Psoas muscle (tissue), 8 donors: ENCODE results near the gene AUP1. TPM values are rescaled to one million over a fixed set of nuclear protein-coding genes. Genes with fewer than 3 reads are reported as not detected.

Source experiments
- ATAC-seq, 4 donors: fragments of 200-7000 bp; cut with Tn5 transposase; one replicate each; pipeline ENCODE4 v1.9.1; 2020; ENCODE audit warnings: moderate library complexity in 3 of 4, mild to moderate bottlenecking in 2 of 4
- DNase-seq, 2 donors: peaks; one replicate each; pipeline ENCODE4 v3.0.0-alpha.2; 2020
- H3K27ac ChIP-seq: fragments of 200-600 bp; one replicate; pipeline ENCODE4 v1.8.0; 2022
- H3K27me3 ChIP-seq, 3 donors: fragments of 200-600 bp in 1 of 3; one replicate each; pipeline versions ENCODE4 v1.6.1 to v1.8.0; 2013 to 2022; ENCODE audit warnings: low read length in 2 of 3, mild to moderate bottlenecking in 2 of 3, moderate library complexity in 1 of 3; ENCODE audit not compliant: insufficient read depth in 3 of 3
- H3K36me3 ChIP-seq, 2 donors: fragments of 200-600 bp in 1 of 2; one replicate each; pipeline versions ENCODE4 v1.6.1 to v1.8.0; 2013 to 2022; ENCODE audit warnings: low read depth in 1 of 2, mild to moderate bottlenecking in 1 of 2, moderate library complexity in 1 of 2; ENCODE audit not compliant: insufficient read depth in 1 of 2
- H3K4me1 ChIP-seq: fragments of 200-600 bp; one replicate; pipeline ENCODE4 v1.8.0; 2022
- H3K4me3 ChIP-seq: fragments of 200-600 bp; one replicate; pipeline ENCODE4 v1.8.0; 2022; ENCODE audit warnings: mild to moderate bottlenecking
- H3K9me3 ChIP-seq: fragments of 200-600 bp; one replicate; pipeline ENCODE4 v1.8.0; 2022
- WGBS, 3 donors: extraction: QIAGEN DNeasy Blood & Tissue Kit; methylation state at CpG; one replicate each; pipeline versions ENCODE4 v1.1.6 to v1.1.7; 2013; 5-methylcytosine and 5-hydroxymethylcytosine counted together
- intact Hi-C, 2 donors: fragments of 100-400 bp; cut with DNase I; formaldehyde crosslinking; loops; one replicate each; pipeline versions ENCODE4 v1.11.0 to v1.14.2; 2022
- polyA plus RNA-seq, 3 donors: library from polyadenylated mRNA; stranded (reverse); fragments of 200-250 nt; gene quantifications; one replicate each; pipeline ENCODE4 v1.2.3, GENCODE V29; 2013
- total RNA-seq, 4 donors: library from RNA; stranded (reverse); fragmentation: NEBNext Ultra II Directional in 2 of 4; extraction: Animal tissue kit (Norgen Biotek cat#: 25700) in 2 of 4; gene quantifications; one replicate each; pipeline versions ENCODE4 v1.2.1 to v1.2.4, GENCODE V29; 2021 to 2023
- TF ChIP-seq, protein P1 (sequence below): fragments of 200-600 bp; IDR thresholded peaks from one replicate; pipeline ENCODE4 v1.8.0; 2022; ENCODE audit warnings: antibody characterized with exemption
- donor health status: healthy with polysubstance abuse.
- donor health status: DM: no; HTN: no; CAD: no; lungs with moderate emphysema.
- donor health status: Bipolar disorder and iron deficiency.
- donor health status: healthy.
- donor health status: DM: yes; HTN: yes; CAD: no.
- donor health status: DM: no; HTN: no; CAD: no.
- donor health status: DM: no; HTN: no; CAD: no.
- donor health status: DM: yes; HTN: yes; CAD: no.

Gene AUP1
- total and polyA plus RNA-seq, 7 donors, result 56.0 to 205 (median 94.7) TPM

DNA sequence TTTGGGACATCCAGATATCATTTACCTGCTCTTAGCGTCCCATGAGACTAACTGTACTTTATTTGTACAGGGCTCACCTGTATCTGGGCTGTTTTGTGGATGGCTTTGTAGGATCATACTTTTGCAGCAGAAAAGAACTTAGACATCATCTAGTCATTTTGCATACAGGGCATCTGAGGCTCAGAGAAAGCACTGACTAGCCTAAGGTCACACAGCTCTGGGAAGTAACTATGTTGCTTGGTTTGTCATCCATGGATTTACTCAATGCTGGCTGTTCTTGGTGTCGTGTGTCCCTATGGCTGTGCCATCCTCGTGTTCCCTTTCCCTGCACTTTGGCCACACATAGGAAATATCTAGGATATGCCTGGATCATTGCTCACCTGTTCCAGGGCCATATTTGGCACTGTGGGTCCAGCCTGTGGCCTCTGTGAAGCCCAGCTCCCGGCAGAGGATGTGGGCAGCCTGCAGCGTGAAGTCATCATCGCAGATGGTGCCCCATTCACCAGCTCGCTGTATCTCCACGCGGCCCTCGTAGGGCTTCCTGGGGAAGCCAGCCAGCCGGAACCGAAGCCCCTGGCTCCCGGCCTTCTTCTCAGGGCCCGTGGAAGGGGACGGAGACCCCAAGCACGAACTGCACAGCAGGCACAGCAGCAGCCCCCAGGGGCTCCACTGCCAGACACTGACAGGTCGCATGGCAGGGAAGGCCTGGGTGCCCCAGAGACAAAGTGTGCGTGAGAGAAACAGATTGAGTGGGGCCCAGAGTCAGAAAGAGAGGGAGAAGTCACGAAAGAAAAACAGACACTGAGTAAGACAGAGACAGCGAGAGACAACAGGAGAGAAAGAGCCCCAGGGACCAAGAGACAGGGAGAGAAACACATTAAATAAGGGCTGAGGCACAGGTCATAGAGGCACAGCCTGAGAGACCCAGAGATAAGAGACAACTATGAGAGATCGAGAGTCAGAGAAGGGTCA, 22.7 kb upstream of the AUP1 start:
- intact Hi-C loops, result no loop called here
- Histone ChIP-seq H3K4me1 (peaks cover 16% of the 10 kb centered on the region), H3K9me3 (no peaks in the 10 kb centered on the region), H3K27ac (no peak overlapping the region), H3K27me3 (peaks cover 0 to 67% (median 16%) of the 10 kb centered on the region in 3 donors), H3K36me3 (no peaks in the 10 kb centered on the region), H3K4me3 (no peak overlapping the region)
- 79 to 82% (median 79%) methylated on average over 21 of the region's 21 CpGs for WGBS, 3 donors
- ATAC-seq, result no peak
- DNase-seq, result no peak
- TF ChIP-seq, protein P1, sequence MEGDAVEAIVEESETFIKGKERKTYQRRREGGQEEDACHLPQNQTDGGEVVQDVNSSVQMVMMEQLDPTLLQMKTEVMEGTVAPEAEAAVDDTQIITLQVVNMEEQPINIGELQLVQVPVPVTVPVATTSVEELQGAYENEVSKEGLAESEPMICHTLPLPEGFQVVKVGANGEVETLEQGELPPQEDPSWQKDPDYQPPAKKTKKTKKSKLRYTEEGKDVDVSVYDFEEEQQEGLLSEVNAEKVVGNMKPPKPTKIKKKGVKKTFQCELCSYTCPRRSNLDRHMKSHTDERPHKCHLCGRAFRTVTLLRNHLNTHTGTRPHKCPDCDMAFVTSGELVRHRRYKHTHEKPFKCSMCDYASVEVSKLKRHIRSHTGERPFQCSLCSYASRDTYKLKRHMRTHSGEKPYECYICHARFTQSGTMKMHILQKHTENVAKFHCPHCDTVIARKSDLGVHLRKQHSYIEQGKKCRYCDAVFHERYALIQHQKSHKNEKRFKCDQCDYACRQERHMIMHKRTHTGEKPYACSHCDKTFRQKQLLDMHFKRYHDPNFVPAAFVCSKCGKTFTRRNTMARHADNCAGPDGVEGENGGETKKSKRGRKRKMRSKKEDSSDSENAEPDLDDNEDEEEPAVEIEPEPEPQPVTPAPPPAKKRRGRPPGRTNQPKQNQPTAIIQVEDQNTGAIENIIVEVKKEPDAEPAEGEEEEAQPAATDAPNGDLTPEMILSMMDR, result no peak

DNA sequence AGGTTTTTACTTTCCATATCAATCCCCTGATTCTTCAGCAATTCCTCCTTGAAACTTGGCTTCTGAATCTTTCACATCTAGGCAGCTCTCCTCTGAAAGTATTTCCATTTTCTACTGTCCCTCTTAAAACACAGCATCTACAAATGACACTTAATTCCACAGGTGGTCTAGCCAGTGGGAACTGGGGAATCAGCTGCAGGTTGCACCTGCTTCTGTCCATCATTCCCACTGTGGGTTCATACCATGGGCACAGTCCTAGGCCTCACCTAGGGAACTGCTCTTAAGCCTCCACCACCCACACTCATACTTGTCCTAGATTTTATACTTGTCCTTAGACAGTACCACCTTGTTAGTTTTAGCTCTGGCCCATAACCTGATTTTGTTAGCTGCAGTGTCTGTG, 22.0 kb upstream of the AUP1 start:
- no peak for ATAC-seq
- intact Hi-C loops, result no loop called here
- peaks cover 16% of the 10 kb centered on the region for H3K4me1 ChIP-seq

DNA sequence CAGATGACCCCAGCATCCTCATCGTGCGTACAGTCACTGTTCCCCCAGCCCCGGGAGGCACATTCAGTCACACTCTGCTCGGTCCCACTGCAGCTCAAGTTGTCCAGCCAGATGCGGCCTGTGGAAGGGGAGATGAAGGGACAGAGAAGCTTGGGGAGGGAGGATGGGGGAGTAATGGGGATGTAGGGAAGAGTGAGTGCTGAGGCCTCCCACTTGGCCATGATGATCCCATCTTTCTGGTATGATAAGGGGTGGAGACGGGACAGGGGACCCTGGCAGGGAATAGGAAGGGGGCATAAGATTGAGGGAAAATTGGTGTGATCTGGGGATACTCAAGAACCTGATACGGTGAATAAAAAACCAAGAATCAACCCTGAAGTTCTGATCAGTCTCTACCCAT, 20.7 kb upstream of the AUP1 start:
- intact Hi-C loops, result no loop called here
- Histone ChIP-seq H3K27me3 (peaks cover 0 to 55% (median 14%) of the 10 kb centered on the region in 3 donors), H3K36me3 (no peaks in the 10 kb centered on the region), H3K4me3 (no peak overlapping the region), H3K9me3 (no peaks in the 10 kb centered on the region), H3K4me1 (peaks cover 12% of the 10 kb centered on the region), H3K27ac (no peak overlapping the region)
- 89 to 91% (median 90%) methylated on average over 7 of the region's 7 CpGs for WGBS, 3 donors
- DNase-seq (no peak), ATAC-seq (no peak)
- TF ChIP-seq, protein P1, result no peak

More for the DNA sequence above, 22.0 kb upstream of the AUP1 start:
- TF ChIP-seq, protein P1, result no peak
- no peak for DNase-seq
- no peak overlapping the region for H3K4me3 ChIP-seq
- H3K27ac ChIP-seq, result no peak overlapping the region
- no peaks in the 10 kb centered on the region for H3K36me3 ChIP-seq
- H3K9me3 ChIP-seq, result no peaks in the 10 kb centered on the region
- H3K27me3 ChIP-seq, result peaks cover 0 to 67% (median 14%) of the 10 kb centered on the region in 3 donors

DNA sequence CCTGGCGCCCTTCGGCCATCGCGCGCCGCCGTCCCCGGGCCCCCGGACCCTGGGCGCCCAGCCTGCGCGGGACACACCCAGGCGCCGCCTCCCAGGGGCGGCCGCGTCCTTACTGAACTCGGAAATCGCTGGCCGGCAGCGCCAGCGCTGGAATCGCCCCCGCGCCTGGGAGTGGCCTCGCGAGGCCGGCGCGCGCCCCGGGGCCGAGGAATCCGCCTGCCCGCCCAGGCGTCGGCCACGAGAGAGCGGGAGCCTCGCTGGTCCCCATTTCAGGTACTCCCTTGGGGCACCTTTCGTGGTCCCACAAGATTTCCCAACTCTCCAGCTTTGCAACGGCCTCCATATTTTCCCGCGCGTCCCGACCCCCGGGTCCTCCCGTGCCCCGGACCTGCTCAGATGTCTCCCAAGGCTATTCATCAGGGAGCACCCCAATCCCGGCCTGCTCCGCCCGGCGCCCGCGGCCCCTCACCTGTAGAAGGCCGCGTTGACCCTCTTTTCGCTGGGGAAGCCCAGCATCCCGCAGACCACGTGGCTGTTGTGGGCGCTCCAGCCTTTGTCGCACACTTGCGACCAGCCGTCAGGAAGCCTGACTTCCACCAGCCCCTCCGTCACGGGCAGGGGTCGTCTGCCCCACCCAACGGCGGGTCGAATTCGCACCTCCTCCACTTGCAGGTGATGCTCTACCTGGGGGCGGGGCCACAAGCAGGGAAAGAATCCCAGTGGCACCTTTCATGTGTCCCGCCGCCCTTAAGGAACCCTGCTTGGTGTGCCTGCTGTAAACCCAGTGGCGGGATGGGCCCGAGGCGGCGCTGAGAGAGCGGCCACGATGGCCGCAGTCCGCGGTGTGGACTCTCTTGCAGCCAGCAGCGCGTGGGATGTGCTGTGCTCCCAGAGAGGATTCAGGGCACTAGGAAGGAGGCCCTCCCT, 19.7 kb upstream of the AUP1 start:
- H3K4me1 ChIP-seq, result peaks cover 6% of the 10 kb centered on the region
- 4 to 8% (median 4%) methylated on average over 54 to 85 of the region's 85 CpGs for WGBS, 3 donors

More for the DNA sequence above, 19.7 kb upstream of the AUP1 start:
- Histone ChIP-seq H3K9me3 (no peaks in the 10 kb centered on the region), H3K27me3 (peaks cover 0 to 45% (median 7%) of the 10 kb centered on the region in 3 donors), H3K4me3 (peak overlapping the region; percentile 68), H3K36me3 (no peaks in the 10 kb centered on the region), H3K27ac (peak overlapping the region; percentile 60)
- DNase-seq (peak; percentile 76 to 79), ATAC-seq (peak; percentile 67 to 80 (median 72))
- intact Hi-C loops, result no loop called here
- TF ChIP-seq, protein P1, result no peak
